ENCODE measurements around the gene POLE2. TPM values are rescaled to one million over a fixed set of nuclear protein-coding genes. Genes with fewer than 3 reads are reported as not detected.

The POLE2 gene
- total and polyA plus RNA-seq, 2 of the 13 experiments (the other 11 are each of a cell fraction or from before 2014, with no cell fraction given) = 16.6 to 37.0 TPM

GRCh38 chr14:49687942-49688700 lies at the start of gene POLE2 (continued):
- TF ChIP-seq AFF4 (CRISPR knock-in tag; IDR thresholded peaks at IDR 0.05) (no peak), YY1 (IDR thresholded peaks at IDR 0.05; ENCODE audit: insufficient read depth, insufficient replicate concordance, low read depth, low read length) (peak; percentile 94), IRF2 (CRISPR knock-in tag; IDR thresholded peaks at IDR 0.05) (peak; percentile 14; the same call in 1 of the 2 replicates), GFI1 (CRISPR knock-in tag; IDR thresholded peaks at IDR 0.05; ENCODE audit: borderline replicate concordance) (peak; percentile 39; the same call in 1 of the 2 replicates), THAP7 (CRISPR knock-in tag; IDR thresholded peaks at IDR 0.05) (peak; percentile 72; the same call in 1 of the 2 replicates), ZNF362 (CRISPR knock-in tag; IDR thresholded peaks at IDR 0.05; ENCODE audit: borderline replicate concordance) (peak; percentile 60; the same call in 1 of the 2 replicates), RFX1 (IDR thresholded peaks at IDR 0.05) (no peak), NRL (CRISPR knock-in tag; IDR thresholded peaks at IDR 0.05; ENCODE audit: borderline replicate concordance) (peak; percentile 81), MAFF (IDR thresholded peaks at IDR 0.05; ENCODE audit: low read depth, low read length) (no peak), ZNF343 (CRISPR knock-in tag; IDR thresholded peaks at IDR 0.05) (0 out of 2 replicates have a peak, but pooled peaks have one; percentile 68), U2AF1 (optimal IDR thresholded peaks at IDR 0.05; ENCODE audit: low read depth, low read length) (no peak), GZF1 (CRISPR knock-in tag; IDR thresholded peaks at IDR 0.05) (no peak), SMAD9 (CRISPR knock-in tag; IDR thresholded peaks at IDR 0.05) (no peak), MAFG (CRISPR knock-in tag; IDR thresholded peaks at IDR 0.05) (0 out of 2 replicates have a peak, but pooled peaks have one; percentile 32), FOXO4 (CRISPR knock-in tag; conservative IDR thresholded peaks at IDR 0.05) (no peak), ZNF713 (CRISPR knock-in tag; IDR thresholded peaks at IDR 0.05) (no peak)
- TF ChIP-seq, protein P1, sequence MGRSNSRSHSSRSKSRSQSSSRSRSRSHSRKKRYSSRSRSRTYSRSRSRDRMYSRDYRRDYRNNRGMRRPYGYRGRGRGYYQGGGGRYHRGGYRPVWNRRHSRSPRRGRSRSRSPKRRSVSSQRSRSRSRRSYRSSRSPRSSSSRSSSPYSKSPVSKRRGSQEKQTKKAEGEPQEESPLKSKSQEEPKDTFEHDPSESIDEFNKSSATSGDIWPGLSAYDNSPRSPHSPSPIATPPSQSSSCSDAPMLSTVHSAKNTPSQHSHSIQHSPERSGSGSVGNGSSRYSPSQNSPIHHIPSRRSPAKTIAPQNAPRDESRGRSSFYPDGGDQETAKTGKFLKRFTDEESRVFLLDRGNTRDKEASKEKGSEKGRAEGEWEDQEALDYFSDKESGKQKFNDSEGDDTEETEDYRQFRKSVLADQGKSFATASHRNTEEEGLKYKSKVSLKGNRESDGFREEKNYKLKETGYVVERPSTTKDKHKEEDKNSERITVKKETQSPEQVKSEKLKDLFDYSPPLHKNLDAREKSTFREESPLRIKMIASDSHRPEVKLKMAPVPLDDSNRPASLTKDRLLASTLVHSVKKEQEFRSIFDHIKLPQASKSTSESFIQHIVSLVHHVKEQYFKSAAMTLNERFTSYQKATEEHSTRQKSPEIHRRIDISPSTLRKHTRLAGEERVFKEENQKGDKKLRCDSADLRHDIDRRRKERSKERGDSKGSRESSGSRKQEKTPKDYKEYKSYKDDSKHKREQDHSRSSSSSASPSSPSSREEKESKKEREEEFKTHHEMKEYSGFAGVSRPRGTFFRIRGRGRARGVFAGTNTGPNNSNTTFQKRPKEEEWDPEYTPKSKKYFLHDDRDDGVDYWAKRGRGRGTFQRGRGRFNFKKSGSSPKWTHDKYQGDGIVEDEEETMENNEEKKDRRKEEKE (IDR thresholded peaks at IDR 0.05) = no peak
